ENCODE results near the gene PRTG. TPM values are rescaled to one million over a fixed set of nuclear protein-coding genes. Genes with fewer than 3 reads are reported as not detected.
A peak's percentile ranks its signal among the peaks of the same experiment; 100 is the strongest.

PRTG gene
- polyA plus RNA-seq, 1 of the 3 experiments (the other 2 are of a cell fraction) = 3.0 TPM

DNA sequence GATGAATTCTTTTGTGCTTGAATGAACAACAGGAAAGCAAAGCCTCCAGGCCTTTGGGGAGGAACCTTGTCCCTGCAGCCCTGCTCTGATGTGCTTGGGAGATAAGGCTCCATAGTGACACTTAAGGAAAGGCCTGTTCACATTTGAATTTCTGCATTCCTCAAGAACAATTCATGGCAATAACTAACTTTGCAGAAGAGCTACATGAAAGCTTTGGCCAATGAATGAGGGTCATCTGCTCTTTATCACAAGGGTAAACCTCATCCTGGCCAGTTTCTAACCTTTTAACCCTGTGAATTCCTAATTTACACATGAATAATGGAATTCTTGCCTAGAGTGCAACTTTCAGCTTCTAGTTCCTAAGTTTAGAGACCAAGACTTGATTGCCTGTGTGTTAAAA lies 5.6 kb downstream of the PRTG start:
- peaks cover 18 to 24% of the 10 kb centered on the region in 2 experiments for H3K4me1 ChIP-seq (ENCODE audit: control insufficient read depth in 1 of 2, insufficient read depth in 2 of 2, low read depth in 1 of 2, low read length in 1 of 2)
- CTCF ChIA-PET = interaction anchor here (1.0 to 2.0 kb wide), 4 partner anchors 13 to 160 kb away, joined by 3 to 6 read pairs (median 4); no protein-coding TSS in a partner anchor
- peak; percentile 20 for DNase-seq
- H3K4me3 ChIP-seq (ENCODE audit: low read depth in 2 of 2, low read length in 1 of 2) = peak overlapping the region in 1 of 2 experiments; percentile 24; a peak in 1 of 4 replicates
- no peaks in the 10 kb centered on the region for H3K27me3 ChIP-seq (ENCODE audit: insufficient read depth)
- H3K79me2 ChIP-seq (ENCODE audit: insufficient read depth) = peaks cover 34% of the 10 kb centered on the region
- no peak overlapping the region for H3K9ac ChIP-seq
- peak overlapping the region; percentile 66 for H3K4me2 ChIP-seq
- H3K9me3 ChIP-seq = no peaks in the 10 kb centered on the region
- POLR2A ChIA-PET = no interaction called here
- peak overlapping the region; percentile 58 for H2AFZ ChIP-seq (ENCODE audit: low read depth)
- H3K36me3 ChIP-seq (replicated peaks in 1 of 2; ENCODE audit: control insufficient read depth in 1 of 2, insufficient read depth in 2 of 2, low read length in 1 of 2) = peaks cover 3 to 5% of the 10 kb centered on the region in 2 experiments
- H3F3A ChIP-seq (replicated peaks; ENCODE audit: insufficient read depth) = peaks cover 12% of the 10 kb centered on the region
- H3K27ac ChIP-seq (ENCODE audit: low read depth in 2 of 2, low read length in 1 of 2) = peak overlapping the region; percentile 55 to 71
- H4K20me1 ChIP-seq (ENCODE audit: insufficient read depth) = no peaks in the 10 kb centered on the region
- H3K9me2 ChIP-seq = no peaks in the 10 kb centered on the region
- TF ChIP-seq TEAD4 (IDR thresholded peaks at IDR 0.05; ENCODE audit: borderline replicate concordance, insufficient read depth) (peak; percentile 82; the same call in 1 of the 2 replicates), MXI1 (IDR thresholded peaks at IDR 0.05; ENCODE audit: low read depth, low read length) (0 out of 2 replicates have a peak, but pooled peaks have one; percentile 26), FOSL2 (IDR thresholded peaks at IDR 0.05; ENCODE audit: borderline replicate concordance, low read depth) (peak; percentile 63; the same call in 1 of the 2 replicates), CHD2 (IDR thresholded peaks at IDR 0.05; ENCODE audit: low read length, partially characterized antibody) (no peak), ZBTB33 (IDR thresholded peaks at IDR 0.05; ENCODE audit: borderline replicate concordance, low read depth) (no peak), FOXJ3 (CRISPR knock-in tag; IDR thresholded peaks at IDR 0.05) (no peak), GABPA (IDR thresholded peaks at IDR 0.05; ENCODE audit: low read depth) (no peak), REST (IDR thresholded peaks at IDR 0.05; ENCODE audit: low read depth, low read length) (peak; percentile 34; the same call in 1 of the 2 replicates), MAX (IDR thresholded peaks at IDR 0.05; ENCODE audit: low read depth) (0 out of 2 replicates have a peak, but pooled peaks have one; percentile 33), MEF2A (IDR thresholded peaks at IDR 0.05; ENCODE audit: borderline replicate concordance, low read depth) (no peak), RCOR1 (IDR thresholded peaks at IDR 0.05; ENCODE audit: low read length) (0 out of 2 replicates have a peak, but pooled peaks have one; percentile 27), FOXM1 (IDR thresholded peaks at IDR 0.05; ENCODE audit: low read depth) (0 out of 2 replicates have a peak, but pooled peaks have one; percentile 62), ELF1 (IDR thresholded peaks at IDR 0.05) (no peak), POLR2AphosphoS5 (IDR thresholded peaks at IDR 0.05; ENCODE audit: low read depth, low read length) (peak; percentile 29; the same call in 1 of the 2 replicates), SIN3A (IDR thresholded peaks at IDR 0.05; ENCODE audit: borderline replicate concordance, low read depth, low read length) (peak; percentile 73; the same call in 1 of the 2 replicates), GATA2 (CRISPR knock-in tag; IDR thresholded peaks at IDR 0.05) (peak; percentile 38; the same call in 1 of the 2 replicates), NFIC (IDR thresholded peaks at IDR 0.05; ENCODE audit: borderline replicate concordance) (peak; percentile 45; the same call in 1 of the 2 replicates), YY1 (IDR thresholded peaks at IDR 0.05; ENCODE audit: low read depth) (no peak), TAF1 (IDR thresholded peaks at IDR 0.05; ENCODE audit: borderline replicate concordance, low read depth, low read length) (no peak), EZH2phosphoT487 (IDR thresholded peaks at IDR 0.05; ENCODE audit: borderline replicate concordance, low read depth) (no peak)
- TF ChIP-seq, protein P1, sequence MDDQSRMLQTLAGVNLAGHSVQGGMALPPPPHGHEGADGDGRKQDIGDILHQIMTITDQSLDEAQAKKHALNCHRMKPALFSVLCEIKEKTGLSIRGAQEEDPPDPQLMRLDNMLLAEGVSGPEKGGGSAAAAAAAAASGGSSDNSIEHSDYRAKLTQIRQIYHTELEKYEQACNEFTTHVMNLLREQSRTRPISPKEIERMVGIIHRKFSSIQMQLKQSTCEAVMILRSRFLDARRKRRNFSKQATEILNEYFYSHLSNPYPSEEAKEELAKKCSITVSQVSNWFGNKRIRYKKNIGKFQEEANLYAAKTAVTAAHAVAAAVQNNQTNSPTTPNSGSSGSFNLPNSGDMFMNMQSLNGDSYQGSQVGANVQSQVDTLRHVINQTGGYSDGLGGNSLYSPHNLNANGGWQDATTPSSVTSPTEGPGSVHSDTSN (IDR thresholded peaks at IDR 0.05) = peak; percentile 86
- TF ChIP-seq, protein P2, sequence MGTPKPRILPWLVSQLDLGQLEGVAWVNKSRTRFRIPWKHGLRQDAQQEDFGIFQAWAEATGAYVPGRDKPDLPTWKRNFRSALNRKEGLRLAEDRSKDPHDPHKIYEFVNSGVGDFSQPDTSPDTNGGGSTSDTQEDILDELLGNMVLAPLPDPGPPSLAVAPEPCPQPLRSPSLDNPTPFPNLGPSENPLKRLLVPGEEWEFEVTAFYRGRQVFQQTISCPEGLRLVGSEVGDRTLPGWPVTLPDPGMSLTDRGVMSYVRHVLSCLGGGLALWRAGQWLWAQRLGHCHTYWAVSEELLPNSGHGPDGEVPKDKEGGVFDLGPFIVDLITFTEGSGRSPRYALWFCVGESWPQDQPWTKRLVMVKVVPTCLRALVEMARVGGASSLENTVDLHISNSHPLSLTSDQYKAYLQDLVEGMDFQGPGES (IDR thresholded peaks at IDR 0.05; ENCODE audit: low read depth, low read length) = no peak
- TF ChIP-seq, protein P3, sequence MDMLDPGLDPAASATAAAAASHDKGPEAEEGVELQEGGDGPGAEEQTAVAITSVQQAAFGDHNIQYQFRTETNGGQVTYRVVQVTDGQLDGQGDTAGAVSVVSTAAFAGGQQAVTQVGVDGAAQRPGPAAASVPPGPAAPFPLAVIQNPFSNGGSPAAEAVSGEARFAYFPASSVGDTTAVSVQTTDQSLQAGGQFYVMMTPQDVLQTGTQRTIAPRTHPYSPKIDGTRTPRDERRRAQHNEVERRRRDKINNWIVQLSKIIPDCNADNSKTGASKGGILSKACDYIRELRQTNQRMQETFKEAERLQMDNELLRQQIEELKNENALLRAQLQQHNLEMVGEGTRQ (IDR thresholded peaks at IDR 0.05; ENCODE audit: borderline replicate concordance, low read depth, low read length) = no peak

Data from SK-N-SH (cell line).